Calu3 (cell line): ENCODE measurements around the gene CZIB. TPM values are rescaled to one million over a fixed set of nuclear protein-coding genes. Genes with fewer than 3 reads are reported as not detected.

Source experiments
- BruUV-seq: library from RNA; stranded (reverse); fragments of 400-500 nt; replicated peaks from 2 replicates; lab custom pipeline; 2021; lab: Mats Ljungman, UMichigan
- CTCF ChIA-PET: fragments of 300-600 bp; sonication (Branson Sonifier 250); formaldehyde crosslinking; loops from one replicate; lab custom pipeline; 2022; ENCODE audit warnings: antibody characterized with exemption; lab: Charles Lee
- DNase-seq: peaks from one replicate; pipeline ENCODE4 v3.0.0; 2022
- H3K27ac Mint-ChIP-seq: one replicate; pipeline ENCODE4 v1.8.0; 2022; ENCODE audit warnings: mixed read lengths; ENCODE audit not compliant: unreplicated experiment
- H3K27me3 Mint-ChIP-seq: one replicate; pipeline ENCODE4 v1.8.0; 2022; ENCODE audit warnings: mixed read lengths; ENCODE audit not compliant: unreplicated experiment
- H3K36me3 Mint-ChIP-seq: one replicate; pipeline ENCODE4 v1.8.0; 2022; ENCODE audit warnings: mild to moderate bottlenecking, moderate library complexity, mixed read lengths; ENCODE audit not compliant: insufficient read depth, unreplicated experiment
- H3K4me1 Mint-ChIP-seq: one replicate; pipeline ENCODE4 v1.8.0; 2022; ENCODE audit warnings: mild to moderate bottlenecking, low read depth, mixed read lengths; ENCODE audit not compliant: unreplicated experiment
- H3K4me3 Mint-ChIP-seq: one replicate; pipeline ENCODE4 v1.8.0; 2022; ENCODE audit warnings: mild to moderate bottlenecking, low read depth, moderate library complexity, mixed read lengths; ENCODE audit not compliant: unreplicated experiment
- H3K9me3 Mint-ChIP-seq: one replicate; pipeline ENCODE4 v1.8.0; 2022; ENCODE audit warnings: low read depth, mixed read lengths; ENCODE audit not compliant: unreplicated experiment
- intact Hi-C: fragments of 100-400 bp; cut with micrococcal nuclease; formaldehyde crosslinking; loops from one replicate; pipeline ENCODE4 v1.10.0; 2022; ENCODE audit not compliant: unreplicated experiment
- total RNA-seq: library from RNA; stranded (reverse); gene quantifications from 2 replicates; pipeline ENCODE4 v1.2.3, GENCODE V29; 2022
- TF ChIP-seq, protein P1 (sequence below): fragments of 200-600 bp; IDR thresholded peaks from one replicate; pipeline ENCODE4 v1.8.0; 2022; ENCODE audit warnings: antibody characterized with exemption; ENCODE audit not compliant: unreplicated experiment

Gene CZIB
- total RNA-seq, 1 experiment from 2014 or later: 34.1 TPM

DNA sequence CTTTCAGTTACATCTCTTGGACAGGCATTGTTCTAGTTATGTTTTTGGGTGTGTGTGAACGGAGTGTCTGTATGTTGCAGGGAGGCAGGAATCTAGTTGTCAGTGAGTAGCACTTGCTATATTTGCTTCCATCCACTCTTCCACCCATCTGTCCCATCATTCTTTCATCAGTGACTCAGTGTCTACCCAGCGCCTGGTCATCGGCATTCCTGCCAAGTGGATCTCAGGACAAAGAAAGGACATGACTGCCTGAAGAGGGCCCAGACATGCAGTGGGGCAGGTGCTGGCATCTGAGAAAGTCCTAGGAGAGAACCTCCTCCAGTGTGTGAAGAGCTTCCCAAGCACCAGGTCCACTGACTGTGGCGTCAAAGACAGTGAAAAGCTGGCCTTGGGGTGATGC lies 45.1 kb upstream of the CZIB start:
- Mint-ChIP-seq H3K4me1 (no peaks in the 10 kb centered on the region), H3K4me3 (no peak overlapping the region), H3K36me3 (peaks cover 36% of the 10 kb centered on the region), H3K27ac (no peak overlapping the region), H3K27me3 (no peaks in the 10 kb centered on the region), H3K9me3 (no peaks in the 10 kb centered on the region)
- no peak for DNase-seq
- intact Hi-C loops: no loop called here
- CTCF ChIA-PET: interaction anchor here (1.8 kb wide), 1 partner anchor 128 kb away, joined by 9 read pairs; no protein-coding TSS in a partner anchor
- TF ChIP-seq, protein P1, sequence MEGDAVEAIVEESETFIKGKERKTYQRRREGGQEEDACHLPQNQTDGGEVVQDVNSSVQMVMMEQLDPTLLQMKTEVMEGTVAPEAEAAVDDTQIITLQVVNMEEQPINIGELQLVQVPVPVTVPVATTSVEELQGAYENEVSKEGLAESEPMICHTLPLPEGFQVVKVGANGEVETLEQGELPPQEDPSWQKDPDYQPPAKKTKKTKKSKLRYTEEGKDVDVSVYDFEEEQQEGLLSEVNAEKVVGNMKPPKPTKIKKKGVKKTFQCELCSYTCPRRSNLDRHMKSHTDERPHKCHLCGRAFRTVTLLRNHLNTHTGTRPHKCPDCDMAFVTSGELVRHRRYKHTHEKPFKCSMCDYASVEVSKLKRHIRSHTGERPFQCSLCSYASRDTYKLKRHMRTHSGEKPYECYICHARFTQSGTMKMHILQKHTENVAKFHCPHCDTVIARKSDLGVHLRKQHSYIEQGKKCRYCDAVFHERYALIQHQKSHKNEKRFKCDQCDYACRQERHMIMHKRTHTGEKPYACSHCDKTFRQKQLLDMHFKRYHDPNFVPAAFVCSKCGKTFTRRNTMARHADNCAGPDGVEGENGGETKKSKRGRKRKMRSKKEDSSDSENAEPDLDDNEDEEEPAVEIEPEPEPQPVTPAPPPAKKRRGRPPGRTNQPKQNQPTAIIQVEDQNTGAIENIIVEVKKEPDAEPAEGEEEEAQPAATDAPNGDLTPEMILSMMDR: no peak
- no TSS peak for BruUV-seq

DNA sequence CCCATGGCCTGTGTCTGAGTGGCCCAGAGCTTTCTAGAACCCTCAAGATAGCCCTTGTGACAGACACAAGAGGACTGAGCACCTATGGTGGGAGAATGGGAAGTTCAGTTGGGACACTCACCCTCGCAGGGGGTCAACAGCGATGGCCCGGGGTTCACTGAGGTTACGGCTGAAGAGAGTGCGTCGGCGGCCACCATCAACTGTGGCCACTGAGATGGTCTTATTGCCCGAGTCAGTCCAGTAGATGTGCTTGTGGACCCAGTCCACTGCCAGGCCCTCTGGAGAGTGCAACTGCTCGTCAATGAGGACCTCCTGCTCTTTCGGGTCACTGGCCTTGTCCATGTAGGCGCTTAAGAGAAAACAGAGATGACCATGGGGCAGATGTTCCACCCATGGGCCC lies 43.6 kb upstream of the CZIB start:
- DNase-seq: no peak
- Mint-ChIP-seq H3K27ac (no peak overlapping the region), H3K9me3 (no peaks in the 10 kb centered on the region), H3K4me3 (no peak overlapping the region), H3K36me3 (peaks cover 40% of the 10 kb centered on the region), H3K4me1 (no peaks in the 10 kb centered on the region), H3K27me3 (no peaks in the 10 kb centered on the region)
- TF ChIP-seq, protein P1: no peak
- intact Hi-C loops: no loop called here
- CTCF ChIA-PET: no interaction called here
- BruUV-seq: no TSS peak

DNA sequence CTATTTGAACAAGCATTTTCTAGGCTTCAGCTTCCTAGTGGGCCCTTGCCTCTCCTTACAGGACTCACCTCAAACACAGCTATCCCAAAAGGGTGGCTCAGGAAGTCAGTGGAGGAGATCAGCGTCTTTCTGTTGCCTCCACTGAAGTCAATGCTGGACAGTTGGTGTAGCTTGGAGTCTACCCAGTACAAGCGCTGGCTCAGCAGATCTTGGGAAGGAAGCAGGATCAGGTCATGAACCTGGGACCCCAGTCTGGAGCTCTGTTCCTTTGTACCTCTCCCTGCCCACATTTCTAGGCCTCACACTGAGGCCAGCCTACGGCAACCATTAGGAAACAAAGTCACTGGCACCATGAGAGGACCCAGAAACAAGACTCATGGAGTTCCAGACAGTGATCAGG lies 41.6 kb upstream of the CZIB start:
- Mint-ChIP-seq H3K4me3 (no peak overlapping the region), H3K9me3 (no peaks in the 10 kb centered on the region), H3K36me3 (peaks cover 47% of the 10 kb centered on the region), H3K27ac (no peak overlapping the region), H3K4me1 (no peaks in the 10 kb centered on the region), H3K27me3 (no peaks in the 10 kb centered on the region)
- no TSS peak for BruUV-seq
- intact Hi-C loops: no loop called here
- TF ChIP-seq, protein P1: no peak
- DNase-seq: no peak
- CTCF ChIA-PET: no interaction called here

DNA sequence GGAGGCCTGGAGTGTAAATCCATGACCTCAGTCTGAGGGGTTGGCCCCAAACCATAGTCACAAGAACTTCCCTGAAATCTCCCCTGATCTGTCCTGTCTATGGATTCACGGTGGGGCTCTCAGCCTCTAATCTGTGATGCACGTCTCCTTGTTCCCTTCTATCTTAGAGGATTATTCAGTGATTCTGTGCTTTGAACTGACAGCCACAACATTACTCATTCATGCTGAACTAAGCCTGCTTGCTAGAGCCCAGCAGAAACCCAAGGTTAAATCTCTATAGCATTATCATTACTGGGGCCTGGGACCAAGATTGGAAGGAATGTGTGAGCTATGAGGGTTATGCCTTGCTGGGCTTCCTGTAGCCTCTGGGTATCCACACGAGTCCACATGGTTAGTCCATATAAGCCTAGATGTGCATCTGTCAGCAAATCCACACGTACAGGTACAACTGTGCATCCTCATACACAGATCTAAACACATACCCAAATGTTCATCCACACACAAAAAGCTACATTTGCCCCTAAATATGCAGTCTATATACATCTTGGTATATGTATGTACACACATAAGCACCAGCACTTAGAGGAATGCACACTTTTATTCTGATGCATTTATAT lies 40.3 kb upstream of the CZIB start:
- CTCF ChIA-PET: no interaction called here
- TF ChIP-seq, protein P1: no peak
- intact Hi-C loops: no loop called here
- Mint-ChIP-seq H3K9me3 (no peaks in the 10 kb centered on the region), H3K4me3 (no peak overlapping the region), H3K4me1 (no peaks in the 10 kb centered on the region), H3K27ac (no peak overlapping the region), H3K36me3 (peaks cover 39% of the 10 kb centered on the region), H3K27me3 (no peaks in the 10 kb centered on the region)
- no TSS peak for BruUV-seq
- DNase-seq: no peak
